H1 (cell line): ENCODE measurements around the gene FECH. TPM values are rescaled to one million over a fixed set of nuclear protein-coding genes. Genes with fewer than 3 reads are reported as not detected.

ENCODE experiments used
- CTCF ChIA-PET: fragments of 300-600 bp; sonication (Branson Sonifier 250); formaldehyde crosslinking; loops from one replicate; lab custom pipeline; 2021; ENCODE audit not compliant: partially characterized antibody; lab: Charles Lee
- POLR2A ChIA-PET: fragments of 300-600 bp; sonication (Branson Sonifier 250); formaldehyde crosslinking; loops from one replicate; lab custom pipeline; 2021; ENCODE audit warnings: inconsistent platforms; ENCODE audit not compliant: partially characterized antibody; lab: Charles Lee
- DNase-seq, 2 experiments: peaks; one replicate each; pipeline versions ENCODE4 v3.0.0 to v3.0.0-alpha.2; 2010 to 2022; ENCODE audit warnings: low spot score in 2 of 2, low read depth in 1 of 2, mixed read lengths in 1 of 2
- FAIRE-seq: peaks from 2 replicates; lab custom pipeline; 2011; peaks lifted over from hg19 to GRCh38; lab: Jason Lieb, UNC
- H2AFZ ChIP-seq: 2 replicates; pipeline ENCODE4 v1.8.1; 2012; ENCODE audit warnings: low read length, inconsistent platforms
- H2AK5ac ChIP-seq: 2 replicates; pipeline ENCODE4 v1.6.1; 2013; ENCODE audit warnings: low read depth, low read length
- H2BK120ac ChIP-seq: replicated peaks from 2 replicates; pipeline ENCODE3; 2013; ENCODE audit warnings: low read depth, low read length, inconsistent platforms
- H2BK12ac ChIP-seq: 2 replicates; pipeline ENCODE4 v1.6.1; 2013; ENCODE audit warnings: low read depth, low read length
- H2BK15ac ChIP-seq: 2 replicates; pipeline ENCODE4 v1.6.1; 2013; ENCODE audit warnings: low read length
- H2BK20ac ChIP-seq: 2 replicates; pipeline ENCODE4 v1.6.1; 2013; ENCODE audit warnings: low read length
- H2BK5ac ChIP-seq: 2 replicates; pipeline ENCODE4 v1.6.1; 2013; ENCODE audit warnings: low read depth, low read length
- H3K14ac ChIP-seq: 2 replicates; pipeline ENCODE4 v1.6.1; 2013; ENCODE audit warnings: inconsistent platforms; ENCODE audit not compliant: insufficient read length
- H3K18ac ChIP-seq: 2 replicates; pipeline ENCODE4 v1.6.1; 2013; ENCODE audit warnings: low read length; ENCODE audit errors: extremely low read depth
- H3K23ac ChIP-seq: 2 replicates; pipeline ENCODE4 v1.6.1; 2013; ENCODE audit warnings: inconsistent platforms; ENCODE audit not compliant: insufficient read length
- H3K23me2 ChIP-seq: 2 replicates; pipeline ENCODE4 v1.6.1; 2013; ENCODE audit warnings: low read depth, low read length
- H3K27ac ChIP-seq: 2 replicates; pipeline ENCODE4 v1.6.1; 2011; ENCODE audit warnings: low read depth, low read length, inconsistent platforms
- H3K27me3 ChIP-seq, 4 experiments: replicated peaks in 1 of 4; 1 replicate in 1 of 4; 2 replicates in 3 of 4; pipeline versions ENCODE4 v1.6.1 to v1.8.1; 2011 to 2013; ENCODE audit warnings: low read length in 3 of 4, mild to moderate bottlenecking in 3 of 4, inconsistent platforms in 2 of 4, mixed read lengths in 2 of 4, moderate library complexity in 1 of 4; ENCODE audit not compliant: control insufficient read depth in 3 of 4, insufficient read depth in 3 of 4; ENCODE audit errors: extremely low read depth in 1 of 4
- H3K36me3 ChIP-seq, 4 experiments: 2 replicates each; pipeline versions ENCODE4 v1.6.1 to v1.8.1; 2011 to 2013; ENCODE audit warnings: mild to moderate bottlenecking in 4 of 4, low read length in 3 of 4, moderate library complexity in 2 of 4, control low read depth in 1 of 4, inconsistent platforms in 1 of 4; ENCODE audit not compliant: insufficient read depth in 4 of 4, control insufficient read depth in 2 of 4
- H3K4ac ChIP-seq: replicated peaks from 2 replicates; pipeline ENCODE3; 2013; ENCODE audit warnings: low read length, low read depth, mixed read lengths, inconsistent platforms; ENCODE audit not compliant: insufficient read length
- H3K4me1 ChIP-seq, 4 experiments: replicated peaks in 1 of 4; 1 replicate in 1 of 4; 2 replicates in 3 of 4; pipeline versions ENCODE4 v1.6.1 to v1.8.1; 2011 to 2013; ENCODE audit warnings: low read length in 3 of 4, inconsistent platforms in 2 of 4, mixed read lengths in 1 of 4; ENCODE audit not compliant: insufficient read depth in 4 of 4, control insufficient read depth in 3 of 4
- H3K4me2 ChIP-seq, 2 experiments: 2 replicates each; pipeline versions ENCODE4 v1.6.1 to v1.8.1; 2011 to 2013; ENCODE audit warnings: low read depth in 2 of 2, low read length in 2 of 2, control low read depth in 1 of 2, inconsistent platforms in 1 of 2, mild to moderate bottlenecking in 1 of 2; ENCODE audit not compliant: insufficient read depth in 1 of 2
- H3K4me3 ChIP-seq, 4 experiments: fragments of 200-600, 300-600 bp in 1 of 4; sonication (generic), shearing (Covaris generic), sonication (Bioruptor Twin) in 1 of 4; 2 replicates each; pipeline versions ENCODE4 v1.5.1 to v1.8.1; 2011 to 2016; ENCODE audit warnings: low read length in 4 of 4, low read depth in 3 of 4, control low read depth in 2 of 4, inconsistent platforms in 2 of 4, mild to moderate bottlenecking in 2 of 4, mixed read lengths in 1 of 4, moderate library complexity in 1 of 4; ENCODE audit not compliant: insufficient read depth in 2 of 4; ENCODE audit errors: extremely low read depth in 1 of 4
- H3K56ac ChIP-seq: replicated peaks from 2 replicates; pipeline ENCODE3; 2013; ENCODE audit warnings: low read depth, mild to moderate bottlenecking, mixed read lengths, low read length, inconsistent platforms; ENCODE audit not compliant: insufficient read length
- H3K79me1 ChIP-seq: 2 replicates; pipeline ENCODE4 v1.6.1; 2013; ENCODE audit warnings: low read depth, low read length, control low read depth
- H3K79me2 ChIP-seq, 2 experiments: 2 replicates each; pipeline versions ENCODE4 v1.6.1 to v1.8.1; 2012 to 2013; ENCODE audit warnings: low read length in 2 of 2, mild to moderate bottlenecking in 2 of 2, inconsistent platforms in 1 of 2; ENCODE audit not compliant: insufficient read depth in 2 of 2, control insufficient read depth in 1 of 2
- H3K9ac ChIP-seq, 4 experiments: replicated peaks in 1 of 4; 1 replicate in 1 of 4; 2 replicates in 3 of 4; pipeline versions ENCODE4 v1.6.1 to v1.8.1; 2011 to 2013; ENCODE audit warnings: low read depth in 3 of 4, low read length in 3 of 4, control low read depth in 2 of 4, mild to moderate bottlenecking in 2 of 4, moderate library complexity in 2 of 4, inconsistent platforms in 1 of 4; ENCODE audit errors: extremely low read depth in 1 of 4
- H3K9me3 ChIP-seq, 2 experiments: 2 replicates each; pipeline versions ENCODE4 v1.6.1 to v1.8.1; 2012 to 2013; ENCODE audit warnings: mild to moderate bottlenecking in 2 of 2, moderate library complexity in 2 of 2, control low read depth in 1 of 2, inconsistent platforms in 1 of 2, low read depth in 1 of 2, low read length in 1 of 2, mixed read lengths in 1 of 2; ENCODE audit not compliant: insufficient read depth in 2 of 2
- H4K20me1 ChIP-seq, 2 experiments: replicated peaks in 1 of 2; 2 replicates each; pipeline versions ENCODE3 to v1.8.1; 2011 to 2013; ENCODE audit warnings: inconsistent platforms in 2 of 2, low read length in 2 of 2, mild to moderate bottlenecking in 1 of 2; ENCODE audit not compliant: insufficient read depth in 2 of 2, control insufficient read depth in 1 of 2
- H4K5ac ChIP-seq: 2 replicates; pipeline ENCODE4 v1.6.1; 2013; ENCODE audit warnings: low read length, low read depth, mixed read lengths, inconsistent platforms; ENCODE audit not compliant: insufficient read length
- H4K8ac ChIP-seq: 2 replicates; pipeline ENCODE4 v1.8.0; 2013; ENCODE audit warnings: mild to moderate bottlenecking, moderate library complexity, low read length, inconsistent platforms; ENCODE audit not compliant: insufficient read depth; ENCODE audit errors: extremely low read depth
- H4K91ac ChIP-seq: replicated peaks from 2 replicates; pipeline ENCODE3; 2013; ENCODE audit warnings: low read length, mixed read lengths, inconsistent platforms; ENCODE audit not compliant: insufficient read length
- ASH2L ChIP-seq: fragments of 200-600, 300-600 bp; sonication (generic); IDR thresholded peaks from one replicate; pipeline ENCODE4 v1.7.1; 2017; ENCODE audit warnings: low read length
- CEBPB ChIP-seq: IDR thresholded peaks from 2 replicates; pipeline ENCODE4 v1.6.1; 2012; ENCODE audit warnings: low read depth, low read length
- HDAC2 ChIP-seq, 2 experiments: fragments of 300-600 bp in 1 of 2; sonication (generic) in 1 of 2; IDR thresholded peaks; 2 replicates each; pipeline ENCODE4 v1.6.1; 2011 to 2012; ENCODE audit warnings: low read depth in 2 of 2, low read length in 2 of 2, mild to moderate bottlenecking in 2 of 2, moderate library complexity in 2 of 2, borderline replicate concordance in 1 of 2, inconsistent platforms in 1 of 2
- KDM1A ChIP-seq: fragments of 200-600, 300-600 bp; sonication (generic); IDR thresholded peaks from 2 replicates; pipeline ENCODE4 v1.7.1; 2016; ENCODE audit warnings: mild to moderate bottlenecking, low read length, borderline replicate concordance
- RNF2 ChIP-seq: fragments of 200-900, 300-1000 bp; sonication (generic); IDR thresholded peaks from 2 replicates; pipeline ENCODE4 v1.7.1; 2016; ENCODE audit warnings: borderline replicate concordance, low read depth, mild to moderate bottlenecking, antibody characterized with exemption, low read length; ENCODE audit not compliant: poor library complexity, severe bottlenecking; ENCODE audit errors: missing control alignments
- WGBS, 2 experiments: shearing (Covaris generic) in 1 of 2; methylation state at CpG; one replicate each; pipeline versions ENCODE4 v1.1.6 to v1.1.7; 2013 to 2015; ENCODE audit warnings: low lambda C conversion rate in 2 of 2, mixed read lengths in 2 of 2, inconsistent platforms in 1 of 2, low coverage in 1 of 2, missing lambda C conversion rate in 1 of 2; ENCODE audit not compliant: insufficient replicate concordance in 2 of 2, insufficient coverage in 1 of 2, insufficient read length in 1 of 2; ENCODE audit errors: extremely low coverage in 1 of 2, missing lambda C conversion rate in 1 of 2; 5-methylcytosine and 5-hydroxymethylcytosine counted together
- polyA plus RNA-seq, 7 experiments: library from polyadenylated mRNA; depleted of rRNA in 3 of 7; stranded (reverse) in 5 of 7; unstranded in 2 of 7; fragments of >200 nt in 5 of 7; fragments of 200-250 nt in 2 of 7; gene quantifications; 1 replicate in 5 of 7; 2 replicates in 1 of 7; 4 replicates in 1 of 7; pipeline versions ENCODE4 v1.2.1 to v1.2.3, GENCODE V29; 2011 to 2013; ENCODE audit warnings: missing spikeins in 2 of 7, mixed read lengths in 2 of 7
- total RNA-seq: library from RNA; stranded (reverse); fragmentation: NEBNext Ultra II Directional; extraction: Animal tissue kit (Norgen Biotek cat#: 25700); gene quantifications from 2 replicates; pipeline ENCODE4 v1.2.1, GENCODE V29; 2021

The FECH gene
- total and polyA plus RNA-seq, 2 of the 8 experiments (the other 6 are each of a cell fraction or from before 2014, with no cell fraction given): 13.1 to 26.6 TPM

- Histone ChIP-seq H4K5ac (no peak overlapping the region), H3K9me3 (no peaks in the 10 kb centered on the region), H3K56ac (no peak overlapping the region), H3K23ac (no peak overlapping the region), H3K23me2 (peaks cover 3% of the 10 kb centered on the region; the same call in 1 of the 2 replicates), H2AK5ac (no peak overlapping the region), H3K14ac (no peak overlapping the region), H2AFZ (no peak overlapping the region), H3K27ac (no peak overlapping the region), H2BK15ac (no peak overlapping the region), H4K20me1 (peaks cover 0 to 4% of the 10 kb centered on the region in 2 experiments), H3K4ac (no peak overlapping the region), H2BK20ac (no peak overlapping the region), H3K27me3 (no peaks in the 10 kb centered on the region), H4K8ac (peak overlapping the region; percentile 11; the same call in 1 of the 2 replicates), H3K79me2 (peaks cover 0 to 37% of the 10 kb centered on the region in 2 experiments; a peak in 3 of 4 replicates), H2BK12ac (no peak overlapping the region), H3K79me1 (peaks cover 3% of the 10 kb centered on the region; the same call in 1 of the 2 replicates), H3K4me2 (peak overlapping the region in 1 of 2 experiments; percentile 77; a peak in 1 of 4 replicates), H4K91ac (no peak overlapping the region), H2BK5ac (no peak overlapping the region), H3K4me1 (peaks cover 0 to 6% (median 2%) of the 10 kb centered on the region in 4 experiments; a peak in 3 of 7 replicates), H3K36me3 (peaks cover 5 to 44% (median 23%) of the 10 kb centered on the region in 4 experiments; a peak in 7 of 8 replicates), H3K18ac (no peak overlapping the region), H3K9ac (no peak overlapping the region), H3K4me3 (peak overlapping the region in 1 of 4 experiments; percentile 97; a peak in 1 of 8 replicates), H2BK120ac (no peak overlapping the region)
- CTCF ChIA-PET: interaction anchor here (0.6 kb wide), 1 partner anchor 148 kb away, joined by 5 read pairs; no protein-coding TSS in a partner anchor
- DNase-seq (no peak), FAIRE-seq (no peak)
- POLR2A ChIA-PET: interaction anchor here (0.7 to 4.8 kb wide), 4 partner anchors 10 to 24 kb away, joined by 4 to 20 read pairs (median 5); no protein-coding TSS in a partner anchor
- 89% methylated on average over 3 of the region's 3 CpGs; no CpG with 5 or more reads in 1 of the 2 experiments for WGBS, 2 experiments
- no peak for TF ChIP-seq RNF2
- no peak for TF ChIP-seq ASH2L
- no peak for TF ChIP-seq HDAC2 (IDR thresholded peaks at IDR 0.05; ENCODE audit: borderline replicate concordance in 1 of 2, low read depth in 2 of 2, low read length in 2 of 2)
- TF ChIP-seq CEBPB: no peak
- no peak for TF ChIP-seq KDM1A
These were observed 33.4 kb upstream of the FECH start for GRCh38 chr18:57619876-57620275.
